Caco-2 (cell line): Measurements from ENCODE around the gene MORN1. TPM values are rescaled to one million over a fixed set of nuclear protein-coding genes. Genes with fewer than 3 reads are reported as not detected.

Source experiments
- BruUV-seq: library from RNA; stranded (reverse); fragments of 400-500 nt; replicated peaks from 2 replicates; lab custom pipeline; 2021; lab: Mats Ljungman, UMichigan
- CTCF ChIA-PET: fragments of 300-600 bp; sonication (Branson Sonifier 250); formaldehyde crosslinking; loops from one replicate; lab custom pipeline; 2022; ENCODE audit warnings: antibody characterized with exemption; lab: Charles Lee
- POLR2A ChIA-PET: fragments of 300-600 bp; sonication (Branson Sonifier 250); formaldehyde crosslinking; loops from one replicate; lab custom pipeline; 2022; ENCODE audit warnings: antibody characterized with exemption; lab: Charles Lee
- DNase-seq, 2 experiments: peaks; one replicate each; pipeline versions ENCODE4 v3.0.0 to v3.0.0-alpha.2; 2020 to 2022
- H3K27me3 ChIP-seq: replicated peaks from 2 replicates; pipeline ENCODE4 v1.6.0; 2011; ENCODE audit warnings: low read length; ENCODE audit not compliant: control insufficient read depth, insufficient read depth
- H3K36me3 ChIP-seq: 2 replicates; pipeline ENCODE4 v1.5.1; 2011; ENCODE audit warnings: low read length; ENCODE audit not compliant: control insufficient read depth, insufficient read depth
- H3K4me1 ChIP-seq: fragments of 250-450 bp; sonication (Bioruptor Pico); 2 replicates; pipeline ENCODE4 v1.5.1; 2020; ENCODE audit warnings: mild to moderate bottlenecking
- H3K4me3 ChIP-seq: 2 replicates; pipeline ENCODE4 v1.5.1; 2011; ENCODE audit warnings: low read depth, mild to moderate bottlenecking, control low read depth, low read length
- H3K9me3 ChIP-seq: fragments of 250-450 bp; sonication (Bioruptor Pico); 2 replicates; pipeline ENCODE4 v1.5.1; 2020; ENCODE audit warnings: mild to moderate bottlenecking, moderate library complexity
- H3K27ac Mint-ChIP-seq: one replicate; pipeline ENCODE4 v1.8.0; 2022; ENCODE audit warnings: mixed read lengths; ENCODE audit not compliant: unreplicated experiment
- H3K27me3 Mint-ChIP-seq: one replicate; pipeline ENCODE4 v1.8.0; 2022; ENCODE audit warnings: mixed read lengths; ENCODE audit not compliant: insufficient read depth, unreplicated experiment
- H3K36me3 Mint-ChIP-seq: one replicate; pipeline ENCODE4 v1.8.0; 2022; ENCODE audit warnings: mild to moderate bottlenecking, mixed read lengths; ENCODE audit not compliant: insufficient read depth, unreplicated experiment
- H3K4me1 Mint-ChIP-seq: one replicate; pipeline ENCODE4 v1.8.0; 2022; ENCODE audit warnings: low read depth, mixed read lengths; ENCODE audit not compliant: unreplicated experiment
- H3K4me3 Mint-ChIP-seq: one replicate; pipeline ENCODE4 v1.8.0; 2022; ENCODE audit warnings: mild to moderate bottlenecking, moderate library complexity, mixed read lengths; ENCODE audit not compliant: unreplicated experiment
- H3K9me3 Mint-ChIP-seq: one replicate; pipeline ENCODE4 v1.8.0; 2022; ENCODE audit warnings: mixed read lengths; ENCODE audit not compliant: unreplicated experiment
- CTCF ChIP-seq, 2 experiments: fragments of 200-600 bp in 1 of 2; IDR thresholded peaks; 1 replicate in 1 of 2; 2 replicates in 1 of 2; pipeline versions ENCODE4 v1.5.1 to v1.8.0; 2011 to 2022; ENCODE audit warnings: antibody characterized with exemption in 1 of 2, control low read depth in 1 of 2, inconsistent platforms in 1 of 2, low read depth in 1 of 2, low read length in 1 of 2, mild to moderate bottlenecking in 1 of 2, moderate library complexity in 1 of 2; ENCODE audit not compliant: insufficient read depth in 1 of 2, severe bottlenecking in 1 of 2, unreplicated experiment in 1 of 2
- intact Hi-C: fragments of 100-400 bp; cut with micrococcal nuclease; formaldehyde crosslinking; loops from one replicate; pipeline ENCODE4 v1.10.0; 2022; ENCODE audit not compliant: unreplicated experiment
- total RNA-seq: library from RNA; stranded (reverse); gene quantifications from 2 replicates; pipeline ENCODE4 v1.2.3, GENCODE V29; 2022

MORN1 gene
- total RNA-seq, 1 experiment from 2014 or later, result 8.6 TPM

- no peak overlapping the region for H3K4me3 ChIP-seq
- no peaks in the 10 kb centered on the region for H3K9me3 ChIP-seq
- H3K36me3 ChIP-seq, result no peaks in the 10 kb centered on the region
- no peaks in the 10 kb centered on the region for H3K4me1 Mint-ChIP-seq
- H3K36me3 Mint-ChIP-seq, result peaks cover 14% of the 10 kb centered on the region
- no peaks in the 10 kb centered on the region for H3K27me3 Mint-ChIP-seq
- no peak for TF ChIP-seq CTCF (IDR thresholded peaks at IDR 0.05; ENCODE audit: insufficient read depth in 1 of 2, low read depth in 1 of 2, low read length in 1 of 2, severe bottlenecking in 1 of 2, unreplicated experiment in 1 of 2)
- H3K9me3 Mint-ChIP-seq, result no peaks in the 10 kb centered on the region
- intact Hi-C loops, result no loop called here
- no peaks in the 10 kb centered on the region for H3K4me1 ChIP-seq
- ChIA-PET CTCF (no interaction called here), POLR2A (no interaction called here)
- no peaks in the 10 kb centered on the region for H3K27me3 ChIP-seq
- no peak overlapping the region for H3K4me3 Mint-ChIP-seq
- no TSS peak for BruUV-seq
- H3K27ac Mint-ChIP-seq, result no peak overlapping the region
- no peak for DNase-seq
Observed at GRCh38 chr1:2294033-2294724, 97.2 kb downstream of the MORN1 start.

DNA sequence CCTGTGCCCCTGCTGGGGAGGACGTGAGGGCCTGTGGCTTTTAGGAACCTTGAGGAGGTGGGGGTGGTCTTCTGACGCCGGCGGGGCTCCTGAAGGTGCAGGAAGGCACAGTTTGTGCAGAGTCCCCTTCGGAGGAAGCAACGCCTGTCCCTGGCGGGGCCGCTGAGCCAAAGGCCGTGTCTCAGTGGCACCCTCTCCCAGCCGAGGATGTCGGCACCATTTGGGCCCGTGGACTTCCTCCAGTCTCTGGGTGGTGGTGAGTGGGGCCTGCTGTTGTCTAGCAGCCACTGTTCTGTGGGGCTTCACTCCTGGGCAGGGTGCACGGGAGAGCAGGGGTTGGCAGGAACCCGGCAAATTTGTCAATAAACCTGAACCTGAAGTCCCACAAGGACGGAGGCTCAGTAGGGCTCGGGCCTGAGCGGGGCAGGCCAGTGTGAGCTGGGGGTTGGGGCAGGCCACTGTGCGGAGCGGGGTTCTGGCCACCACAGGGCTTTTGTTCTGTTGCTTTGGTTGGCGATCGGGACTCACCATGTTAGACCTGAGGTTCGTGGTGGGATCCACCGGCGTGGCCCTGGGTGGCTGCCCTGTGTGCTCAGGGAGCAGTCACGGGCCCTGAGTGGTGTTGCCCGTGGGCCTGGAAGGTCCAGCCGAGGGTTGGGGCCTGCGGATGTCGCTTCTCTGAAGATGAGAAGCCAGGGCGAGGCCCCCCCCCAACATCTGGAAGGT is 98.5 kb downstream of the MORN1 start:
- Mint-ChIP-seq H3K4me1 (no peaks in the 10 kb centered on the region), H3K9me3 (no peaks in the 10 kb centered on the region), H3K27ac (no peak overlapping the region), H3K4me3 (no peak overlapping the region), H3K27me3 (no peaks in the 10 kb centered on the region), H3K36me3 (peaks cover 14% of the 10 kb centered on the region)
- no peaks in the 10 kb centered on the region for H3K9me3 ChIP-seq
- no peaks in the 10 kb centered on the region for H3K27me3 ChIP-seq
- ChIA-PET CTCF (no interaction called here), POLR2A (no interaction called here)
- intact Hi-C loops, result no loop called here
- H3K4me3 ChIP-seq, result no peak overlapping the region
- no peak for DNase-seq
- no peaks in the 10 kb centered on the region for H3K4me1 ChIP-seq
- no peak for TF ChIP-seq CTCF (IDR thresholded peaks at IDR 0.05; ENCODE audit: insufficient read depth in 1 of 2, low read depth in 1 of 2, low read length in 1 of 2, severe bottlenecking in 1 of 2, unreplicated experiment in 1 of 2)
- H3K36me3 ChIP-seq, result no peaks in the 10 kb centered on the region
- BruUV-seq, result no TSS peak

GRCh38 chr1:2291577-2291976 is 99.8 kb downstream of the MORN1 start:
- H3K9me3 ChIP-seq, result no peaks in the 10 kb centered on the region
- BruUV-seq, result no TSS peak
- no peaks in the 10 kb centered on the region for H3K4me1 Mint-ChIP-seq
- POLR2A ChIA-PET, result no interaction called here
- no peak for TF ChIP-seq CTCF (IDR thresholded peaks at IDR 0.05; ENCODE audit: insufficient read depth in 1 of 2, low read depth in 1 of 2, low read length in 1 of 2, severe bottlenecking in 1 of 2, unreplicated experiment in 1 of 2)
- no peaks in the 10 kb centered on the region for H3K9me3 Mint-ChIP-seq
- CTCF ChIA-PET, result no interaction called here
- no peak for DNase-seq
- H3K27ac Mint-ChIP-seq, result no peak overlapping the region
- no peak overlapping the region for H3K4me3 Mint-ChIP-seq
- H3K27me3 ChIP-seq, result no peaks in the 10 kb centered on the region
- no peaks in the 10 kb centered on the region for H3K4me1 ChIP-seq
- H3K36me3 ChIP-seq, result no peaks in the 10 kb centered on the region
- no peaks in the 10 kb centered on the region for H3K27me3 Mint-ChIP-seq
- H3K4me3 ChIP-seq, result no peak overlapping the region
- intact Hi-C loops, result no loop called here
- H3K36me3 Mint-ChIP-seq, result peaks cover 15% of the 10 kb centered on the region
